KBM-7 (cell line): ENCODE data around the gene KRTAP10-5.
A peak's percentile ranks its signal among the peaks of the same experiment; 100 is the strongest.
"Not testable (repeated sequence)": the region's sequence is repeated elsewhere in the genome, so short reads cannot be mapped to it uniquely, and the experiment has no call there.

Experiments used
- DNase-seq: peaks from one replicate; pipeline ENCODE4 v3.0.0-alpha.2; 2015
- in situ Hi-C: fragments of 300-500 bp; cut with MboI; formaldehyde crosslinking; loops from 2 replicates; pipeline ENCODE4 v1.14.3; 2020; ENCODE audit warnings: low sequenced_read_pairs, low pct_unique_long_range_greater_than_20kb, mixed read lengths

The KRTAP10-5 gene

DNA sequence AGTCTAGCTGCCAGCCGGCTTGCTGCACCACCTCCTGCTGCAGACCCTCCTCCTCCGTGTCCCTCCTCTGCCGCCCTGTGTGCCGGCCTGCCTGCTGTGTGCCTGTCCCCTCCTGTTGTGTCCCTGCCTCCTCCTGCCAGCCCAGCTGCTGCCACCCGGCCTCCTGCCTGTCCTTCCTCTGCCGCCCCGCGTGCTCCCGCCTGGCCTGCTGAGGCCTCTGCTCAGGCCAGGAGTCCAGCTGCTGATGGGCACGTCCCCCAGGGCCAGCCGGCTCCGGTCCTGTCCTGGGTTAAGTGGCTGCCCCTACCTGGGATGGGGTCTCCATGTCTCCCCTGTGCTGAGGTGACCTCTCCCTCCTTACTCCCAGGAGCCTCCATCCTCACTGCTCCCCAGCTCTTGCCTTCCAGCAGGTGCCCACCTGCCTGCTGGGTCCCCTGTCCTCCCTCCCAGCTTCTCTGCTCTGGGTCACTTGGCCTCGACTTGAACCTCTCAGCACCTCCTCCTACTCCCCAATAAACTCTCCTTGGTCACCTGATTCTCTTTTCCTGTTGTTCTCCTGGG, 32.3 kb upstream of the KRTAP10-5 start:
- in situ Hi-C loops, result no loop called here
- DNase-seq, result no peak

- in situ Hi-C loops, result no loop called here
- no peak for DNase-seq
These were observed 31.7 kb upstream of the KRTAP10-5 start, which contains the start of gene KRTAP10-8 for GRCh38 chr21:44612029-44612486. Gene KRTAP10-8 (plus strand): TSS chr21:44612079. CDS start chr21:44612101, 22 bp downstream.

- in situ Hi-C loops, result no loop called here
These were observed 31.1 kb upstream of the KRTAP10-5 start for GRCh38 chr21:44611551-44611950.

GRCh38 chr21:44610157-44610843, 29.9 kb upstream of the KRTAP10-5 start:
- in situ Hi-C loops, DNase-seq: not testable (repeated sequence)

More at GRCh38 chr21:44611551-44611950, 31.1 kb upstream of the KRTAP10-5 start:
- no peak for DNase-seq

DNA sequence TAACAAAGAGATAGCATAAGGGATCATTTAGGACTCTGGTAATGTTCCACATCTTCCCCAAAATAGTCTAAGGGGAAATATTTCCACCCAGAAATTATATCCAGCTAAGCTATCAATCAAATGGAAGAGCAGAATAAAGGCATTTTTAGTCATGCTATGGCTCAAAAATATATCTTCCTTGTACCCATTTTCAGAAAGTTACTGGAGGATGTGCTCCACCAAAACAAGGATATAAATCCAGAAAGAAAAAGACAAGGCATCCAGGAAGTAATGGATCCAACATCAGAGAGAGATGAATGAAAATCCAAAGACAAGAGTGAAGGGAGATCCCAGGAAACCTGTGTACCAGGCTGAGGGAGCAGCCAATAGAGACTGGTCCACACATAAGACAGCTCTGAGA, 28.8 kb upstream of the KRTAP10-5 start:
- in situ Hi-C loops, result no loop called here
- DNase-seq, result no peak

- in situ Hi-C loops, result no loop called here
- no peak for DNase-seq
These were observed 26.1 kb upstream of the KRTAP10-5 start for GRCh38 chr21:44606495-44606894.

DNA sequence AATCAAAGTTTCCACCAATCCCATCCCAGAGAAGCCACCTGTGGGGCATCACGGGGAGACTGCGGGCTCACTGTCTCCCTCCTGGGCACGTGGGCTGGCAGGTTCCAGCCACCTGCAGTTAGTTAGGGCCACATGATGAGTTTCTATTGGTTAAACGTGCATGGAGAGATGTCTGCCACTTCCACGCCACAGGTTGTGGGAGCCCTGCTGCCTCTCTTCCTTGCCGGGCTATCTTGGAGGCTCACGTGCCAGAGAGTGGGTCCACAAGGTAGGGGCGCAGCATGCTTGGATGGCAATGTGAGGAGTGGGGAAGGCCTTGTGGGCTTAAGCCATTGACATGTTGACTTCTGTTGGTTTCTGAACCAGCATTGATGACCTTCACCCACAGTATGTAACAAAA, 23.5 kb upstream of the KRTAP10-5 start:
- DNase-seq, result no peak
- in situ Hi-C loops, result no loop called here

- in situ Hi-C loops, result no loop called here
- DNase-seq, result no peak
These were observed 22.9 kb upstream of the KRTAP10-5 start for GRCh38 chr21:44603109-44603875.

DNA sequence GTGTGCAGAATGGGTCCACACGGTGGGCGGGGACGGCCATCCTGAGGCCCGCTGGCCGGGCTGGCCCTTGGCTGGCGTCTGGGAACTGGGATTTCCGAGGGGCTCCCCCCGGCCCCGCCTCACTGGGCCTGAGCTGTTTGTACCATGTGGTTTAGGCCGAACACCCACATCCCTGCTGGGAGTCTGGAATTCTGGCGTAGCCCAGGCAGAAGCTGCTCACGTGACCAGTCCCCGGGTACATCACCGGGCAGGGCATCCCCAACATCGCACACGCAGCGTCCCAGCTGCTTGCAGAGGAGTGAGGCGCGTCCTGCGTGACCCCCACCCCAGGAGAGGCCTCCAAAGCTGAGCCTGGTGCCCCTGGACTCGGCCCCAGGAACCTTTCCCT, 22.1 kb upstream of the KRTAP10-5 start:
- no peak for DNase-seq
- in situ Hi-C loops, result no loop called here

DNA sequence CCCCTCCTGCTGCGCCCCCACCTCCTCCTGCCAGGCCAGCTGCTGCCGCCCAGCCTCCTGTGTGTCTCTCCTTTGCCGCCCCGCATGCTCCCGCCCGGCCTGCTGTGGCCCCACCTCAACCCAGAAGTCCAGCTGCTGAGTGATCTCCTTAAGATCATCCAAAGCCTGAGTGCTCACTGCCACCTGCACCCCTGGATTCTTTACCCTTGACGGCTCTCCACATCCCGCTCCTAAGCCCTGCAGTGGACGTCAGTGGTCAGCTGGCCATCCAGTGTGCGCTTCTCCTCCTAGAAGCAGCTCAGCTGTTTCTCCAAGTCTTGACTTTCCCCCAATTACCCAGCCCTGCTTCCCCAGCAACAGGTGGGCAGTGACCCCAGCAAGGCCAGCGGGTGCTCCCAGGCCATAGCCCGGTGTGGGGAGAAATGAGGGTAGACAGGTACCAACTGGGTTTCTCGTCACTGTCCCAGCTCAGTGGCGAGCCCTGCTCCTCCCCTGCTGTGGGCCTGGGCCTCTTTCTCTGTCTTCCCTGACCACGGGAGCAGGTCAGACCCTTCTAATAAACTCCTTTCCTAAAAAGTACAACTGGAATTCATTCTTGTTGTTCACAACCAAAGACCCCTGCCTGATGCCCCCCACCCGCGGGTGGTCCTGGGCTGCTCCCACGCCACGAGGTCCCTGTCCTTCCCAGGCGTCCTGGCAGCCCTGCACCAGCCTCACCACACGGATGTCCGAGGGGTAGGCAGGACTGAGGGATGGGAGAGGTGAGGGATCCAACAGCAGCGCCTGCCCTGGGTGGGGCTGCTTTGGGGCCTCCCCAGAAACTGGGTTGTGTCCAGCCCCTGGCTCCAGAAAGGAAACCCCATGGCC, 21.4 kb upstream of the KRTAP10-5 start:
- in situ Hi-C loops, result no loop called here
- DNase-seq, result no peak

DNA sequence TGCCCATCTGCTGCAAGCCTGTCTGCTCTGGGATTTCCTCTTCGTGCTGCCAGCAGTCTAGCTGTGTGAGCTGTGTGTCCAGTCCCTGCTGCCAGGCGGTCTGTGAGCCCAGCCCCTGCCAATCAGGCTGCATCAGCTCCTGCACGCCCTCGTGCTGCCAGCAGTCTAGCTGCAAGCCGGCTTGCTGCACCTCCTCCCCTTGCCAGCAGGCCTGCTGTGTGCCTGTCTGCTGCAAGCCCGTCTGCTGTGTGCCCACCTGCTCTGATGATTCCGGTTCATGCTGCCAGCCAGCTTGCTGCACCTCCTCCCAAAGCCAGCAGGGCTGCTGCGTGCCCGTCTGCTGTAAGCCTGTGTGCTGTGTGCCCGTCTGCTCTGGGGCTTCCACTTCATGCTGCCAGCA, 20.7 kb upstream of the KRTAP10-5 start:
- in situ Hi-C loops, DNase-seq: not testable (repeated sequence)

DNA sequence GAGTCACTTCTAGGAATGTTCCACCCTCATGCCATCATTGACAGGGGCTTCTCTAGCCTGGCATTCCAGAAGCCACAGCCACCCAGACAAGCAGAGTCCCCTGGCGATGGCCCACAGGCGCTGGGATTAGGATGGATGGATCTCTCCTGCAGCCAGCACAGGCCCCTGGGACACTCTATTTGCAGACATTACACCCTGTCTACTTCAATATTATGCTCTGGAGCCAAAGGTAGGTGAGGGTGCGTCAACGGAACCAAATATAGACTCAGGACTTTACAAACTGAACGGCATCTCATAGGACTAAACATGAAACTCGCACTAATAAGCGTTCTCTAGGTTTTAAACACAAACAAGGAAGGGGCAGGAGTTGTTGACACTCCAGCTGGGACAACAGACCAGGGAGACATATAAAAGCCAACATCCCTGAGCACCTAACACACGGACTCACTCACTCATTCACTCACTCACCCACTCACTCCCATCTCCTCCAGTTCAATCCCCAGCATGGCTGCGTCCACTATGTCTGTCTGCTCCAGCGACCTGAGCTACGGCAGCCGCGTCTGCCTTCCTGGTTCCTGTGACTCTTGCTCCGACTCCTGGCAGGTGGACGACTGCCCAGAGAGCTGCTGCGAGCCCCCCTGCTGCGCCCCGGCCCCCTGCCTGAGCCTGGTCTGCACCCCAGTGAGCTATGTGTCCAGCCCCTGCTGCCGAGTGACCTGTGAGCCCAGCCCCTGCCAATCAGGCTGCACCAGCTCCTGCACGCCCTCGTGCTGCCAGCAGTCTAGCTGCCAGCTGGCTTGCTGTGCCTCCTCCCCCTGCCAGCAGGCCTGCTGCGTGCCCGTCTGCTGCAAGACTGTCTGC, 19.9 kb upstream of the KRTAP10-5 start, which contains the start of gene KRTAP10-7:
Gene KRTAP10-7 (plus strand): TSS at position 480 of the 861 bp plus-strand sequence. CDS start 25 bp downstream, at position 505.
- in situ Hi-C loops, DNase-seq: not testable (repeated sequence)

- no peak for DNase-seq
- in situ Hi-C loops, result no loop called here
These were observed 19.0 kb upstream of the KRTAP10-5 start for GRCh38 chr21:44599264-44600029.

DNA sequence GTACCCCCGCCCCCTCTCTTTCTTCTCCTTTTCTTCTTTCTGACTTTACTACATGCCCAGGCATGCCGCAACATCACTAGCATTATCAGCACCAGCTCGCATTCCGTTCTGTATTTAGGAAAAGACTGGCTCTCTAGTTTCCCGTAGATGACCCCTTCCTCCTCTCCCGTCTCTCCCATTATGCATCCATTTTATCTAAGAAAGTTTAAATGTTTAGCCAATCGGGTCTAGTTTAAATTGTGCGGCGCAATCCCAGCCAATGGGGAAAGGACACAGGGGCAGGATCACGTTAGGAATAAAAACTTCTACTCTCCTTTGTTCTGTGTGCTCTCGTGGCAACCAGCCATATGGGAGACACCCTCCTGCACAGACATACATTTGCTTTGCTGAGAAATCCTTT, 17.7 kb upstream of the KRTAP10-5 start:
- in situ Hi-C loops, result no loop called here
- peak; percentile 26 for DNase-seq

DNA sequence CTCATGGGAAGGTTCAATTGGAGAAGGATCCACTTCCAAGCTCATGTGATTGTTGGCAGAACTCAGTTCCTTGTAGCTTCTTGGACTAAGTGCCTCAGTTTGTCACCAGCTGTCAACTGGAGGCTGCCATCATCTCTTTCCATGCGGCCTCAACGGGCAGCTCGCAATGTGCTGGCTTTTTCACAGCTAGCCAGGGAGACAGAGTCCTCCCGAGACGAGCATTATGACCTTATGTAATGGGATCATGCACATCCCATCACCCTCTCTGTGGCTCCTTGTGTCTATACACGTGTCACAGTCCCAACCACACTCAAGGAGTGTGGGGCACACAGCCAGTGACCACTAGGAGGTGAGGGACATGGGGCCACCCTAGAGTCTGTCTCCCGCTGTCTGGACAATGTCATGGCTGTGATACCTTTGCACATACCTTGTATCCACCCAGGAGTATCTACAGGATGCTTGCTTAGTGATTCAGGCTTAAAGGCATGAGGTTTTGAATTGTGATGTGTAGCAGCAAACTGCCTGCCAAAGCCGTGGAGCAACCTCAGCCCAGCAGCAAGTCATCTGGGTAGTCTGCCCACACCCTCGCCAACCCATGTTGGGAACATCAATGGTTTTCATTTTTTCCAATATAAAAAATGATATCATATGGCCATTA, 15.8 kb upstream of the KRTAP10-5 start:
- no peak for DNase-seq

DNA sequence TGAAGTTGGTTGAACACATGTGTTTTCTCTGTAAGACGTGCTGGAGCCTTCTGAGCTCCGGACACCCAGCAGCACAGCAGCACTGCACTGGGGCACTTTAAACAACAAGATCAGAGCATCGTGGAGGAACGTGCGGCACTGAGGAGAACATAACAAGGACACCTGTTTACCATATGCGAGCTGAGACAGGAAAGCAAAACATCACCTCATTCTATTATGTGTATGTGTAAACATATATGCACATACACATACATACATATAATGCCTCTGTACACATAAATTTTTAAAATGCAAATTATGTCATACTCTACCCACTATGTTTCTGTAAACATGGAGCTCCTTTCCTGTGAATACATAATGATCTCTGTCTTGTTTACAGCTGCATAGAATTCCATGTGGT, 15.1 kb upstream of the KRTAP10-5 start:
- DNase-seq, result no peak
- in situ Hi-C loops, result no loop called here

More for the DNA sequence above, 15.8 kb upstream of the KRTAP10-5 start:
- in situ Hi-C loops, result no loop called here

GRCh38 chr21:44594406-44594916, 14.1 kb upstream of the KRTAP10-5 start:
- in situ Hi-C loops, result no loop called here

More at GRCh38 chr21:44594406-44594916, 14.1 kb upstream of the KRTAP10-5 start:
- no peak for DNase-seq
